GM19463 (cell line): ENCODE results near the gene RABGAP1L.
A peak's percentile ranks its signal among the peaks of the same experiment; 100 is the strongest.
"Not testable (repeated sequence)": the region's sequence is repeated elsewhere in the genome, so short reads cannot be mapped to it uniquely, and the experiment has no call there.

ENCODE experiments used
- ATAC-seq: cut with Tn5 transposase; IDR thresholded peaks from one replicate; pipeline ENCODE4 v1.9.1; 2021; ENCODE audit warnings: mild to moderate bottlenecking, moderate library complexity; ENCODE audit not compliant: unreplicated experiment

The RABGAP1L gene

DNA sequence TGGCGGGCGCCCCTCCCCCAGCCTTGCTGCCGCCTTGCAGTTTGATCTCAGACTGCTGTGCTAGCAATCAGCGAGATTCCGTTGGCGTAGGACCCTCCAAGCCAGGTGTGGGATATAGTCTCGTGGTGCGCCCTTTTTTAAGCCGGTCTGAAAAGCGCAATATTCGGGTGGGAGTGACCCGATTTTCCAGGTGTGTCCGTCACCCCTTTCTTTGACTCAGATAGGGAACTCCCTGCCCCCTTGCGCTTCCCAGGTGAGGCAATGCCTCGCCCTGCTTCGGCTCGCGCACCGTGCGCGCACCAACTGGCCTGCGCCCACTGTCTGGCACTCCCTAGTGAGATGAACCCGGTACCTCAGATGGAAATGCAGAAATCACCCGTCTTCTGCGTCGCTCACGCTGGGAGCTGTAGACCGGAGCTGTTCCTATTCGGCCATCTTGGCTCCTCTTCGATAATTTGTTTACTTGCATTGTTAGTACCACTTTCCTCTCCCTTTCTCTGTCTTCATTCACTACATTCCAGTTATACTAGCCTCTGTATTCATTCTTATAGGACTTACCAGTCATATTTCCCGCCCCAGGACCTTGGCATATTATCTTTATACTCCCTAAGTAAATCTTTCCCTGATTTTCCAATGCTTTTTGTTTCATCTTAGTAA, 79.7 kb downstream of the RABGAP1L start:
- ATAC-seq = not testable (repeated sequence)

DNA sequence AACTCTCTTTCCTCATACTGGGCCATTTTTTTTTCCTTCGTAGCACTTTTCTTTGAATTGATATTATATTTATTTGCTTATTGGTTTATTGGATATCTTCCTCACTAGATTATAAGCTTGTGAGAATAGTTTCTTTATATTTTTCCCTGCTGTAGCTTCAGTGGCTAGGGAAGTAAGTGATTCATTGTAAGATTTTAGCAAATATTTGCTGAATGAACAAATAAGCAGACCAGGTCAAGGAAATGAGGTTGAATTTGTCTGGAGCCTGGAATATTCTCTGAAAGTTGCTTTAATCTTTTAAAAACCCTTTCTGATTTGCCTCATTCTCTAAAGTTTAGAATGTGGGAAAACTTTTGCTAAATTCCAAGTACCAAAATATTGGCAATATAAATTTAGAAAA, 80.2 kb downstream of the RABGAP1L start:
- ATAC-seq = no peak

DNA sequence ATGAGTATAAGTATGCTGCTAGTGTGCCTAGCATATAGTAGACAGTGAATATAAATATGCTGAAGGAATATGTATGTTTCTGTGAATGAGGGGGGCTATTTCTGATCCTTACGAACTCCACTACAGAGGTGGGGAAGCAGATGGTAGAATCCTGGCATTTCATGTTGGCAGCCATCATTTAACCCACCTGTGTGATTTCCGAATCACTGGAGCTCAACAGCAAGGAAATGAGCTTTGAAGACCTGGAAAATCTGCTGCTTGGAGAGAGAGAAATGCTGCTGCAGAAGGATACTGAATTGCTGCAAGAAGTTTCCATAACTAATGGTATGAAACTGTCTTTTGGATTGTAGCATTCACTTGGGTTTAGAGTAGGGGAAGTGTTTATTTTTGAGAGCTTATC, 83.5 kb downstream of the RABGAP1L start:
- no peak for ATAC-seq

DNA sequence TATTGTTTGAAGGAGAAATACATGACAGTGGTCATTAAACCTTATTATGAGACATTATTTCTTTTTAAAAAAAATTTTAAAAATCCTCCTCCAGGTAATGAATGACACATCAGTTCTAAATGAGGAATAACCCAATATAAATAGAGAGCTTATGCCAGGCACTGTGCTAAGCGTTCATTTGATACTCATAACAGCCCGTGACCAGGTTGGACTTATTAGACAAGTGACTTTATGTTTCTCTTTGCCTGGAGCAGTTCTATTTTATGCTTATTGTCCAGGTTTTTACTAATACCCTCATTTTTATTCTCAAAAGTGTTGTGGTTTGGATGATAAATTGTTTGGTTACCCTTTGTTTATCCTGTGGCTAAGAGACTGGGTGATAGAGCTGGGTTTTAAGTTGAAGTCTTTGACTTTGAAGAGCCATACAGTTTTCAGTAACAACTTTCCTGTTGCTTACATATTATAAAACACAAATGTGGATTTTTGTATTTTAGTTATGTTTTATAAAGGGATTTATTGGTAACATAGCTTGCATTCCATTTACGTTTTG, 84.2 kb downstream of the RABGAP1L start:
- ATAC-seq = no peak

DNA sequence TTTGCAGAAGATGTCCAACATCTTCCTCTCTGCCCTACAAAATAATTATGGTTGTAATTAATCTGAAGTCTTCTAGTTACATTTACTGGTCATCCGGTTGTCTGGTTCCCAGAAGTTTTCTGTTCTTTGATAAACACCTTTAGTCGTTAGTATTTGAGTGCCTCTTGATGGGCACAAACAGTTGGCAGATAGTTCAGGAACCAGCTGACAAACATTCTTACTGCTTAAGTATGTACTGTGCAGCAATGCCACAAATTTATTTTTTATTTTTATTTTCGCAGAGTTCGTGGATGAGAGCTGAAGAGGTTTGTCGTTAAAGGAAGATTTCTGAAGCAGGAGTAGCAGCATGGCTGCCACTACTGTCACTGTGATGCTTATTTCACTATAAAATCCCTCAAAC, 84.7 kb downstream of the RABGAP1L start:
- no peak for ATAC-seq

DNA sequence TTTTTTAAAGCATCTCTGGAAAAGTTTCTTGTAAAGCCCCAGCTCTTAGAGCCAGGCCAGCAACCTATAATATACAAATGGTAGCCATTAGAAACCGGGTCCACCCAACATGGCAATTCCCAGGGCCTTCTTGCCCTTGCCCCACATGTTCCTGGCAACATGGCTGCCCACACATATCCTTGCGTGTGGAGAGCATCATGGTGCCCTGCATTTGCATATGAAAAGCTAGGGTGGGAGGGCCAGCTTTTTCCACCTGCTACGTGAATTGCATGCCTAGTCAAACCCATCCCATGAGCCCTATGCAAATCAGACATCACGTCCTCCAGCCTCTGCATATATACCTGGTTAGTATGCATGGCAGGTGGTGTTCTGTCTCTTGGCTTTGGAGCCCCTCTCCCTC, 88.2 kb downstream of the RABGAP1L start:
- no peak for ATAC-seq

DNA sequence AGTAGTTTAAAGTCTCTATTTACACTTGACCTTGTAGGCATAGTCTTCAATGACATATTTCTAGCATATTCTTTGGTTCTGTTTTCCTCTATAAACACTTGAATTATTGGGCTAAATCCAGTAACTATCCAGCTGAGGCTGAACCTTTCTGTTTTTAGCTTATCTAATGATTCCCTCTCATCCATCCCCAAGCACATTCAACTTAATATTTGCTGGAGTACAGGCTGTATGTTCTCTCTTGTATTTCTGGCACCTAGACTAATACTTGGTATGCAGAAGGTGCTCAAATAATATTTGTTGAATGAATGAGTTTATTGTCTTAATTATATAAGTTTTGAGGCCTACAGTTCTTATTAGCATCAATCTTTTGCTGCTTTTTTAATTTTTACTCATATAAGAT, 88.7 kb downstream of the RABGAP1L start:
- ATAC-seq = no peak

DNA sequence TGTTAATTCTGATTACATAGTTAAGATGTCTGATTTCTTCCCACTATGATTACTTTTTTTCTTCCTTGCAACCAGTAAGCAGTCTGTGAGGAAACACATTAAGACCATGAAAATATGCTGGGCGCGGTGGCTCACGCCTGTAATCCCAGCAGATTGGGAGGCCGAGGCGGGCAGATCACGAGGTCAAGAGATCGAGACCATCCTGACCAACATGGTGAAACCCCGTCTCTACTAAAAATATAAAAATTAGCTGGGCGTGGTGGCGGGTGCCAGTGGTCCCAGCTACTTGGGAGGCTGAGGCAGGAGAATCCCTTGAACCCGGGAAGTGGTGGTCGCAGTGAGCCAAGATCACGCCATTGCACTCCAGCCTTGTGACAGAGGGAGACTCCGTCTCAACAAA, 97.1 kb downstream of the RABGAP1L start:
- ATAC-seq = not testable (repeated sequence)

DNA sequence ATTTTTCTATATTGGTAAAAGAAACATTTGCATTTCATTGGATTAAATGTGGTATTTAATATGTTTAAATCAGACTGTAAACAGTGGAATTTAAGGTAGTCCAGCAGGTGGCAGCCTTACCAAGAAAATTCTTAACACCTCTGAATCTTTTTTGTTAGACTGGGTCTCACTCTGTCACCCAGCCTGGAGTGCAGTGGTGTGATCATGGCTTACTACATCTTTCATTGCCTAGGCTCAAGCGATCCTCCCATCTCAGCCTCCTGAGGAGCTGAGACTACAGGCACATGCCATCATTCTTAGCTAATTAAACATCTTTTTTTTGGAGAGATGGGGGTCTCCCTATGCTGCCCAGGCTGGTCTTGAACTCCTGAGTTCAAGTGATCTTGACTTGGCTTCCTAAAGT, 98.8 kb downstream of the RABGAP1L start:
- no peak for ATAC-seq

DNA sequence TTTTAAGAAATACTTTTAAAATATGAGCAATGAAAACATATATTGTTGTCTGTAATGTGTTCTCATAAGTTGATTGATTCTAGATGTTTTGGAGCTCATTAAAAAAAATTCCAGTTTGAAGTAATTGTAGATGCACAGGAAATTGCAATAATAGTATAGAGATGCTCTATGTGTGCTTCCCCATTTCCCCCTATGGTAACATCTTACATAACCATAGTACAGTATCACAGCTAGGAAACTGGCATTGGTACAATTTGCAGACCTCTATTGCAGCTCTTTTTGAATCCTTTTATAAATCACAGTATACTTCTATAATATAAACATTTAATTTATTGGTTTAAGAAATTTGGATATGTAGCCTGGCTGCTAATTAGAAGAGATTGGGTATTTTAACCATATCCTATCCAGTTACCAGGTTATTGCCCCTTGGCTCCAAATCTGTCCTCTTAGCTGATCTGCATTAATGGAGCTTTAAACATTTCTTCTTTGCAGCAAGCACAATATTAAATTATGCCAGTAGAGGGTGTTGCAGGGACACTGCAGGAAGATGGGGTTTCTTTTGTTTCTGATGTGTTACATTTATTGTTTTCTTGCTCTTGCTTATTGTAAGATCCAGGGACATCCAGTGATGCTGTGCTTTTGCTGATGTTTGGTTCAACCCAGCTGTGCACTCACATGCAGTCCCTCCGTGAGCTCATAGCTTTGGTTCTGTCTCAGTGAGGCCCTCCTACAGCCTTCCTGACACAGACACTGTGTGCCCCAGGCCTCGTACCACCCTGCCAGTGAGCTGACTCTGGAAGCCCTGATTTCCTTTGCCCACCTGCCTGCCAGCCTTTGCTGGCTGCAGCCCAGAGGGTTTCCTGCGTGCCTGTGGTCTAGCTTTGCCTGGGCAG, 103.3 kb downstream of the RABGAP1L start:
- peak; percentile 48 for ATAC-seq

DNA sequence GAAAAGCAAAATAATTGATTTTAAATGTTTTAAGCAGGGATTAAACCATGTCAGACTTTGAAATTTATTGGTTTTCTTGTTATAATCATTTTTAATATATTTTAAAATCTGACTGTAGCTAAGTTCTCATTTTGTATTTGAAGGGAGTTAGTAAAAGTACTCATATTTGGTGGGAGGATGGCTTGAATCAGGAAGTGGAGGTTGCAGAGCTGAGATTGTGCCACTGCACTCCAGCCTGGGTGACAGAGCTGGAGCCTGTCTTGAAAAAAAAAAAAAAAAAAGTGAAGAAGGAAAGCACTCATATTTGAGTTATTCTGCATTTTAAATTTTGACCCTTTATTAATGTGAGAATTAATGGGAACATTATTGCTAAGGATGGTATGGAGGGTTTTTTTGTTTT, 106.0 kb downstream of the RABGAP1L start:
- no peak for ATAC-seq

DNA sequence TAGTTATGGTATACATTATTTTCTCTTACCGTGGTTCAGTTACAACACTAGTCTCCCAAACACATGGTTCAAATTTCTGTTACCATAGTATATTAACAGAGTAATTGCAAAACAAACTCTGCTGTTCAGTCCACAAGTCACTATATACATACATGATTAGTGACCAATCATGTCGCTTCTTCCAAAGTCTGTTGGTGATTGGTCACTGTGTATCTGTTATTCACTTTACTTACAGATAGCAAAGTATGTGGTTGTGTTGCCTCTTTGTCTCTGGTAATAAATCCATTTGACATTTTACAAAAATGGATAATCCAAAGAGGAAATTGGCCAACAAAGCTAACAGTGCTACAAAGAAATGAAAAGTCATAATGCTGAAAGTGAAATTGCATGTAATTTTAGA, 107.2 kb downstream of the RABGAP1L start:
- no peak for ATAC-seq

DNA sequence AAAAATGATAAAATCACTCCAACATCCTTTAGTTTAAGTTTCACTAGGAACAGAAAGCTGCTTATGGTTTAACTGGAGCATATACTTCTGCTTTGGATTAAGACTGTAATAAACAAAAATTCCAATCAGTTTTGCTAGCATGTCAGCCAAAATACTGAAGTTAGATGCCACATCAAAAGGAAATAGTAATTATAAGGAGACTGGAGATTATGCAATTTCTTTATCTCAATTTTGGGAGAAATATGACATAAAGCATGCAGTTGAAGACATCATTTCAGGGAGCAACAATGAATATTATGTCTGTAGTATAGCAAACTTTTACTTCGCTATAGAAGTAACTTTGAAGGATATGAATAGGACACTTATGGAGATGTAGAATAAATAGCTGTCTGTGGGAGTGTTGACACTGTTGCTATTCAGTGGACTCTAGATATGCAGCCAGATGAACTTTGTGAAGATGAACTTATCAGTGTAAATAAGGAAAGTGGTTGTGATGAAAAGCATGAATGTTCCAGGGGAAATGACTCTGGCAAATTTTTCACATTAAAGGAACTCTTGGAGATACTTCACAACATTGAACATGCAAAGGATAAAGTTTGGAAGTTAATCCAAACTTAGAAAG, 107.8 kb downstream of the RABGAP1L start:
- ATAC-seq = no peak

DNA sequence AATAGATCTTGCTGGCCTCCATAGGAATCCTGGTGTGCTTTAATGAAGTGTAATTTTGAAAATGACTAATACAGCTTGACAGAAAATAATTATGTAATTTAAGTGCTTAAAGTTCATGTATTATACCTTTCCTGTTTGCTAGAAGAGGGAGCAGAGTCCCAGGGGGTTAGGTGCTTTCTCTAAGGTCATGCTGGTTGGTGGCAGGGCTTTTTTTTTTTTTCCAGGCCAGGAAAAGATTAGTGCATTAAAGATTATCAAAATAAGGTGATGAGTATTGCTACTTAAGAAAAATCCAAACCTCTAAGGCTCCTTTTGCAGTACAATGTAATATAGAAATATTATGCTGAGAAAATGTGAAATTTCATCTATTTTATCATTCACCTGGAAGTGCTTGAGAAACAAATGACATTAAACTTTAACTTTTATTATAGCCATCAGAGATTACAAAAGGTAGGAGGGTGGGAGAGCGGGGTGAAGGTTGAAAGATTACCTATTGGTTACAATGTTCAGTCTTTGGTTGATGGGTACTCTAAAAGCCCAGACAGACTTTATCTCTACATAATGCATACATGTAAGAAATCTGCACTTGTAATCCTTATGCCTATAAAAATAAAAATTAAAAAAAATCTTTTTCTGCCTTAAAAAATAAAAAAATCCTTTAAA, 110.8 kb downstream of the RABGAP1L start:
- ATAC-seq = no peak

DNA sequence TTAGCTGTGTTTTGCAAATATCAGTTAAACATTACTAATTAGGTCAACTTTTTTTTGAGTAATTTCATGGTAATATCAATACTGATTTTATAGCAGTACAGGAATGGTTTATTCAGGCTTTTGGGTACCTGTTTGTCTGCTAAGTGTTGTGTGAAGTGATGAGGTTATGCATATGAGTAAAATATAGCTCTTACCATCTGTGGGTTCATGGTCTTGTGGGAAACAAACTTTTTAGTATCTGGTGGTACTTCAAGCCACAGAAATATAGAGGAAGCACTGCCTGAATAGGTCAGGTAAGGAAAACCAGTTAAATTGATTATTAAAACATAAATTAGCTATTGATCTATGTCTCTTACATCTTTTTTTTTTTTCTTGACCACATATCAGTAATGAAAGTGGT, 113.9 kb downstream of the RABGAP1L start:
- no peak for ATAC-seq

DNA sequence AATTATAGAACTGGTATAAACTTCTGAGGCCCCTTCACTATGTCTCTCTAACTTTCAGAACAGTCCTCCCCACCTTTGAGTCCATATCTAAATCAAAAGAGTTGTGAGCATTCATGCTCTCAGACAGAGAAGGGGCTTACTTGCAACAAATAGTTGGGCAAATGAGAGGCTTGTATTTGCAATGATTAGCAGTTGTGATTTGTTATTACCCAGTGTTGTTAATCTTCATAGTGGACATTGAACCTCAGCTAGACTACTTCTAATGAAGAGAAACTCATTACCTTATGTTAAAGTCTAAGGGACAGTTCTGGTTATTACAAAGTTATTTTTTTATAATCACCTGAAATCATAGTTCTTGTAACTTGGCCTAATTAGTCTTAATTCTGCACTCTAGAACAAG, 114.5 kb downstream of the RABGAP1L start:
- no peak for ATAC-seq

DNA sequence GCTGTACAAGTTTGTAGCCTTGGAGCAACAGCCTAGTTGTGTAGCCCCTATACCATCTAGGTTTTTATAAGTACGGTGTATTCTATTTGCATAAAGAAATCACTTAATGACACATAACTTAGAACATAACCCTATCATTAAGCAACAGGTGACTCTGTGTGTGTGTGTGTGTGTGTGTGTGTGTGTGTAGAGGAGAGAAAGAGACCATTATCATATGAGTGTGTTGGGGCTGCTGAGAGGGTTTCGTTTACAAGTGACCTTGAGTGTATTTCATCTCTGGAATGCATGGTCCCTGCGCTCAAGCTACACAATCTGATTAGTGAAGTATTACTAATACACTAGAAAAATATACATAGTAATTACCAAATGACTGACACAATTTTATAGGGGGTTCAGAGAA, 115.1 kb downstream of the RABGAP1L start:
- no peak for ATAC-seq

DNA sequence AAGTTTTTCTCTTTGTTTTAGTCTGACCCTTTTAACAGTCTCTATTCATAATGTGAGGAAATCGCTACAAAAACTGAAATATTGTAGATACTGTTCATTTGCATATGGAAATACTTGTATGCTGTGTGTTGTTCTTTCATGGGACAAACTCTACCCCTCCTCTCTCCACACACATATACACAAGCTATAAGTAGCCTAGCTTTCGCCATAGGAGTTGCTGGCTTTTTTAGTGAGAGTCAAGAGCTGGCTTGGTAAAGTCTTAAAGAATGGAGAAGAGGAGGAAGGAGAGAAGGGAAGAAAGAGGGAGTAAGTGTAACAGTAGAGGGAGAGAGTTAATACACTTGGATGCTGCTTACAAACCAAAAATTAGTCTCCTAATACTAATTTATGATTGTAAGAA, 115.6 kb downstream of the RABGAP1L start:
- no peak for ATAC-seq

DNA sequence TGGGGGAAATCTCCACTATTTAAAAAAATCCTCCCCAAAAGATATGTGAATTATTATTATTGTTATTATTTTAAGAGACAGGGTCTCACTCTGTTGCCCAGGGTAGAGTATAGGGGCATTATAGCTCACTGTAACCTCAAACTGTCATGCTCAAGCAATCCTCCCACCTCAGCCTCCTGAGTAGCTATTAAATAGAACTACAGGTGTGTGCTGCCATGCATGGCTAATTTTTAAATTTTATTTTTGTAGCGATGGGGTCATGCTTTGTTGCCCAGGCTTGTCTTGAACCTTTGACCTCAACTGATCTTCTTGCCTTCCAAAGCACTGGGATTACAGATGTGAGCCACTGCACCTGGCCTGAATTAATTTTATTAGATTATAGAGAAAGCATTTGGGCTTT, 116.8 kb downstream of the RABGAP1L start:
- peak; percentile 71 for ATAC-seq

DNA sequence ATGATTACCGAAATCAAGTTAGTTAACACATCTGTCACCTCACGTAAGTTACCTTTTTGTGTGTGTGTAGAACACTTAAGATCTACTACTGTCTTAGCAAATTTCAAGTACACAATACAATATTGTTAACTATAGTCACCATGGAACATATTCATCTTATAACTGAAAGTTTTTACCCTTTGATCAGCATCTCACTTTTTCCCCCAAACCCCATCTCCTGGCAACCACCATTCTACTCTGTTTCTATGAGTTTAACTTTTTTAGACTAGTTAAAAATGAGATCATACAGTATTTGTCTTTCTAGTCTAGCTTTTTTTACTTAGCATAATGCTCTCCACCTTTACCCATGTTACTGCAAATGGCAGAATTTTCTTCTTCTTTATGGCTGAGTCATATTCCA, 124.7 kb downstream of the RABGAP1L start:
- no peak for ATAC-seq

DNA sequence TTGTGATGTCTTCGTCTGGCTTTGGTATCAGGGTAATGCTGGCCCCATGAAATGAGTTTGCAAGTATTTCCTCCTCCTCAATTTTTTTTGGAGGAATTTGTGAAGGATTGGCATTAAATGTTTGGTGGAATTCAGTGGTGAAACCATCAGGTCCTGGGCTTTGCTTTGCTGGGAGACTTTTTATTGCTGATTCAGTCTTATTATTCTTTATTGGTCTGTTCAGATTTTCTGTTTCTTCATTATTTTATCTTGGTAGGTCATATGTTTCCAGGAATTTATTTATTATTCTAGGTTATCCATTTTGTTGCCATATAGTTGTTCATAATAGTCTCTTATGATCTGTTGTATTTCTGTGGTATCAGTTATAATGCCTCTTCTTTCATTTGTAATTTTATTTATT, 126.7 kb downstream of the RABGAP1L start:
- no peak for ATAC-seq
